Epithelial cell of proximal tubule (primary cell): ENCODE data around the gene DIAPH2. TPM values are rescaled to one million over a fixed set of nuclear protein-coding genes. Genes with fewer than 3 reads are reported as not detected.

ENCODE experiments used
- DNase-seq: peaks from one replicate; pipeline ENCODE4 v3.0.0-alpha.2; 2011; ENCODE audit warnings: low read depth
- H3K4me3 ChIP-seq: 2 replicates; pipeline ENCODE4 v1.5.1; 2011; ENCODE audit warnings: low read depth, mild to moderate bottlenecking, low read length
- CTCF ChIP-seq: conservative IDR thresholded peaks from 2 replicates; pipeline ENCODE4 v1.5.1; 2012; ENCODE audit warnings: low read depth, mild to moderate bottlenecking, low read length
- total RNA-seq: library from RNA; depleted of rRNA; stranded (reverse); fragments of >200 nt; gene quantifications from 2 replicates; pipeline ENCODE4 v1.2.3, GENCODE V29; 2015

The DIAPH2 gene
- total RNA-seq, 1 donor from 2014 or later: 15.1 TPM

GRCh38 chrX:96700625-96701024, 16.0 kb downstream of the DIAPH2 start:
- no peak for DNase-seq
- no peak overlapping the region for H3K4me3 ChIP-seq
- no peak for TF ChIP-seq CTCF

GRCh38 chrX:96703379-96703778, 18.7 kb downstream of the DIAPH2 start:
- TF ChIP-seq CTCF: no peak

GRCh38 chrX:96703816-96704215, 19.2 kb downstream of the DIAPH2 start:
- TF ChIP-seq CTCF: no peak

More at GRCh38 chrX:96703379-96703778, 18.7 kb downstream of the DIAPH2 start:
- H3K4me3 ChIP-seq: no peak overlapping the region
- DNase-seq: no peak

GRCh38 chrX:96704629-96705028, 20.0 kb downstream of the DIAPH2 start:
- H3K4me3 ChIP-seq: no peak overlapping the region
- no peak for TF ChIP-seq CTCF
- no peak for DNase-seq

More at GRCh38 chrX:96703816-96704215, 19.2 kb downstream of the DIAPH2 start:
- H3K4me3 ChIP-seq: no peak overlapping the region
- DNase-seq: no peak

GRCh38 chrX:96705905-96706304, 21.3 kb downstream of the DIAPH2 start:
- no peak overlapping the region for H3K4me3 ChIP-seq
- TF ChIP-seq CTCF: no peak
- DNase-seq: no peak

- DNase-seq: no peak
- no peak overlapping the region for H3K4me3 ChIP-seq
- TF ChIP-seq CTCF: no peak
Observed at GRCh38 chrX:96707804-96708203, 23.2 kb downstream of the DIAPH2 start.

GRCh38 chrX:96710031-96710430, 25.4 kb downstream of the DIAPH2 start:
- no peak for TF ChIP-seq CTCF
- DNase-seq: no peak
- H3K4me3 ChIP-seq: no peak overlapping the region
